ENCODE data around the gene VPS51.
A peak's percentile ranks its signal among the peaks of the same experiment; 100 is the strongest.

VPS51 gene

GRCh38 chr11:65121447-65121864 lies 25.4 kb downstream of the VPS51 start:
- DNase-seq = no peak

GRCh38 chr11:65121865-65122696 lies 26.1 kb downstream of the VPS51 start, which contains the start of the genes FAU and MRPL49:
Gene FAU, minus strand, starts transcription at chr11:65122134. Its CDS starts 321 bp downstream, at chr11:65121813.
Gene MRPL49, plus strand, starts transcription at chr11:65122321. Its CDS starts 26 bp downstream, at chr11:65122347.
- DNase-seq = peak; percentile 95 to 99

GRCh38 chr11:65124480-65125196 lies 28.6 kb downstream of the VPS51 start:
- no peak for DNase-seq

GRCh38 chr11:65125197-65126056 lies 29.4 kb downstream of the VPS51 start:
- DNase-seq = no peak

- no peak for DNase-seq
Observed at GRCh38 chr11:65126624-65127274, 30.7 kb downstream of the VPS51 start.

- no peak for DNase-seq
Observed at GRCh38 chr11:65127473-65128181, 31.6 kb downstream of the VPS51 start.

GRCh38 chr11:65128182-65129145 lies 32.5 kb downstream of the VPS51 start:
- DNase-seq = no peak

GRCh38 chr11:65129649-65130441 lies 33.8 kb downstream of the VPS51 start:
- DNase-seq = no peak

- no peak for DNase-seq
Observed at GRCh38 chr11:65130631-65131416, 34.8 kb downstream of the VPS51 start.

- DNase-seq = no peak
Observed at GRCh38 chr11:65131417-65131776, 35.4 kb downstream of the VPS51 start.

- DNase-seq = no peak
Observed at GRCh38 chr11:65131895-65132237, 35.9 kb downstream of the VPS51 start.

GRCh38 chr11:65132238-65132987 lies 36.4 kb downstream of the VPS51 start:
- DNase-seq = no peak

GRCh38 chr11:65132988-65133700 lies 37.1 kb downstream of the VPS51 start:
- no peak for DNase-seq

- DNase-seq = no peak
Observed at GRCh38 chr11:65133724-65134123, 37.7 kb downstream of the VPS51 start.

- peak; percentile 77 to 92 for DNase-seq
Observed at GRCh38 chr11:65134240-65134951, 38.4 kb downstream of the VPS51 start, which contains the start of gene SYVN1. Gene SYVN1, minus strand, starts transcription at chr11:65134519. Its CDS starts 918 bp downstream, at chr11:65133601.

GRCh38 chr11:65134952-65135632 lies 39.1 kb downstream of the VPS51 start:
- peak; percentile 92 to 95 for DNase-seq
